Keratinocyte (primary cell): ENCODE results near the gene MYO19. TPM values are rescaled to one million over a fixed set of nuclear protein-coding genes. Genes with fewer than 3 reads are reported as not detected.

Experiments used
- DNase-seq: peaks from one replicate; pipeline ENCODE4 v3.0.0-alpha.2; 2011; ENCODE audit warnings: low read depth, missing footprints, low spot score
- FAIRE-seq: peaks from 2 replicates; lab custom pipeline; 2011; peaks lifted over from hg19 to GRCh38; lab: Jason Lieb, UNC
- H2AFZ ChIP-seq: 2 replicates; pipeline ENCODE4 v1.6.0; 2012; ENCODE audit warnings: low read length, control low read depth, inconsistent platforms; ENCODE audit not compliant: control insufficient read depth
- H3K27ac ChIP-seq: 2 replicates; pipeline ENCODE4 v1.5.1; 2011; ENCODE audit warnings: low read length; ENCODE audit not compliant: control insufficient read depth, insufficient read depth
- H3K27me3 ChIP-seq: 3 replicates; pipeline ENCODE4 v1.6.0; 2011; ENCODE audit warnings: low read length; ENCODE audit not compliant: control insufficient read depth, insufficient read depth; ENCODE audit errors: extremely low read depth
- H3K36me3 ChIP-seq, 2 experiments: 2 replicates in 1 of 2; 3 replicates in 1 of 2; pipeline ENCODE4 v1.5.1; 2011; ENCODE audit warnings: low read length in 2 of 2, mild to moderate bottlenecking in 1 of 2; ENCODE audit not compliant: control insufficient read depth in 2 of 2, insufficient read depth in 2 of 2; ENCODE audit errors: extremely low read depth in 1 of 2
- H3K4me1 ChIP-seq: 3 replicates; pipeline ENCODE4 v1.5.1; 2011; ENCODE audit warnings: low read length; ENCODE audit not compliant: control insufficient read depth, insufficient read depth; ENCODE audit errors: extremely low read depth
- H3K4me2 ChIP-seq: 3 replicates; pipeline ENCODE4 v1.6.0; 2011; ENCODE audit warnings: low read depth, low read length; ENCODE audit not compliant: control insufficient read depth, insufficient read depth; ENCODE audit errors: extremely low read depth
- H3K4me3 ChIP-seq, 3 experiments: fragments of 200-600 bp in 1 of 3; sonication (generic) in 1 of 3; 2 replicates in 2 of 3; 3 replicates in 1 of 3; pipeline ENCODE4 v1.5.1; 2011 to 2016; ENCODE audit warnings: low read length in 3 of 3, mild to moderate bottlenecking in 3 of 3, control low read depth in 2 of 3, inconsistent platforms in 1 of 3, low read depth in 1 of 3, mixed read lengths in 1 of 3, mixed run types in 1 of 3, moderate library complexity in 1 of 3; ENCODE audit not compliant: control insufficient read depth in 2 of 3, insufficient read depth in 2 of 3; ENCODE audit errors: extremely low read depth in 1 of 3
- H3K79me2 ChIP-seq: 2 replicates; pipeline ENCODE4 v1.6.0; 2012; ENCODE audit warnings: low read length; ENCODE audit not compliant: control insufficient read depth, insufficient read depth
- H3K9ac ChIP-seq: 3 replicates; pipeline ENCODE4 v1.6.0; 2011; ENCODE audit warnings: low read length; ENCODE audit not compliant: control insufficient read depth, insufficient read depth; ENCODE audit errors: extremely low read depth
- H3K9me1 ChIP-seq: 3 replicates; pipeline ENCODE4 v1.6.0; 2011; ENCODE audit warnings: low read length; ENCODE audit not compliant: control insufficient read depth, insufficient read depth; ENCODE audit errors: extremely low read depth
- H3K9me3 ChIP-seq: 2 replicates; pipeline ENCODE4 v1.5.1; 2012; ENCODE audit warnings: low read depth, low read length; ENCODE audit not compliant: control insufficient read depth
- H4K20me1 ChIP-seq: 3 replicates; pipeline ENCODE4 v1.6.0; 2011; ENCODE audit warnings: low read length; ENCODE audit not compliant: control insufficient read depth, insufficient read depth; ENCODE audit errors: extremely low read depth
- EZH2 ChIP-seq: IDR thresholded peaks from one replicate; pipeline ENCODE4 v1.6.1; 2012; ENCODE audit warnings: inconsistent platforms, mild to moderate bottlenecking, low read length, moderate library complexity
- dilution Hi-C: fragments of 300-500 bp; cut with MboI; formaldehyde crosslinking; loops from one replicate; pipeline ENCODE4 v1.7.0; 2020; ENCODE audit warnings: low sequenced_read_pairs; ENCODE audit not compliant: extremely low pct_ligation_motif_present
- polyA plus RNA-seq, 5 experiments: library from polyadenylated mRNA; depleted of rRNA in 3 of 5; stranded (reverse) in 3 of 5; stranded (forward) in 1 of 5; unstranded in 1 of 5; fragments of >200 nt; gene quantifications; 1 replicate in 1 of 5; 2 replicates in 3 of 5; 3 replicates in 1 of 5; pipeline versions ENCODE4 v1.2.1 to v1.2.3, GENCODE V29; 2011 to 2012; ENCODE audit warnings: missing spikeins in 2 of 5, low read depth in 1 of 5, low replicate concordance in 1 of 5
- TF ChIP-seq, protein P1 (sequence below), 3 experiments: IDR thresholded peaks in 1 of 3; conservative IDR thresholded peaks in 1 of 3; optimal IDR thresholded peaks in 1 of 3; 2 replicates in 2 of 3; 3 replicates in 1 of 3; pipeline versions ENCODE3 to v1.5.1; 2011; ENCODE audit warnings: low read length in 3 of 3, mild to moderate bottlenecking in 3 of 3, moderate library complexity in 2 of 3, control low read depth in 1 of 3, inconsistent platforms in 1 of 3; ENCODE audit not compliant: insufficient read depth in 2 of 3; ENCODE audit errors: extremely low read depth in 1 of 3

MYO19 gene
- polyA plus RNA-seq, 1 donor (not counting 4 experiments of a cell fraction or from before 2014, with no cell fraction given), result 47.9 TPM

DNA sequence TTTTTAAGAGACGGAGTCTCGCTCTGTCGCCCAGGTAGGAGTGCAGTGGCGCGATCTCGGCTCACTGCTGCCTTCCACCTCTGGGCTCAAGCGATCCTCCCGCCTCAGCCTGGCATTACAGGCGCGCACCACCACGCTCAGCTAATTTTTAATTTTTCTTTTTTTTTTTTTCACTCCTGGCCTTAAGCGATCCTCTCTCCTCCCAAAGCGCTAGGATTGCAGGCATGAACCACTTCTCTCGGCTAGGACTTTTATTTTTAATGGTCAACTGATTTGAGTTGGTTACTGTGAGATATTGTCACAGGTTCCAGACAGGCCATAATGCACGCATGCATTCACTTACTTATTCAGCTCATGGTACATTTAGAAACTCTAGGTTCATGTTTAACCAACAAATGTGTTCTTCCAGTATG is 1.0 kb upstream of the MYO19 start:
- TF ChIP-seq, protein P1, sequence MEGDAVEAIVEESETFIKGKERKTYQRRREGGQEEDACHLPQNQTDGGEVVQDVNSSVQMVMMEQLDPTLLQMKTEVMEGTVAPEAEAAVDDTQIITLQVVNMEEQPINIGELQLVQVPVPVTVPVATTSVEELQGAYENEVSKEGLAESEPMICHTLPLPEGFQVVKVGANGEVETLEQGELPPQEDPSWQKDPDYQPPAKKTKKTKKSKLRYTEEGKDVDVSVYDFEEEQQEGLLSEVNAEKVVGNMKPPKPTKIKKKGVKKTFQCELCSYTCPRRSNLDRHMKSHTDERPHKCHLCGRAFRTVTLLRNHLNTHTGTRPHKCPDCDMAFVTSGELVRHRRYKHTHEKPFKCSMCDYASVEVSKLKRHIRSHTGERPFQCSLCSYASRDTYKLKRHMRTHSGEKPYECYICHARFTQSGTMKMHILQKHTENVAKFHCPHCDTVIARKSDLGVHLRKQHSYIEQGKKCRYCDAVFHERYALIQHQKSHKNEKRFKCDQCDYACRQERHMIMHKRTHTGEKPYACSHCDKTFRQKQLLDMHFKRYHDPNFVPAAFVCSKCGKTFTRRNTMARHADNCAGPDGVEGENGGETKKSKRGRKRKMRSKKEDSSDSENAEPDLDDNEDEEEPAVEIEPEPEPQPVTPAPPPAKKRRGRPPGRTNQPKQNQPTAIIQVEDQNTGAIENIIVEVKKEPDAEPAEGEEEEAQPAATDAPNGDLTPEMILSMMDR (optimal IDR thresholded peaks at IDR 0.05 in 1 of 3, IDR thresholded peaks at IDR 0.05 in 1 of 3, conservative IDR thresholded peaks at IDR 0.05 in 1 of 3; ENCODE audit: extremely low read depth in 1 of 3, insufficient read depth in 2 of 3, low read length in 3 of 3), result no peak
- Histone ChIP-seq H3K9me1 (peaks cover 4% of the 10 kb centered on the region), H3K27me3 (no peaks in the 10 kb centered on the region), H3K4me3 (peak overlapping the region; percentile 63 to 91 (median 79)), H3K36me3 (peaks cover 14 to 29% of the 10 kb centered on the region in 2 experiments), H3K9ac (peak overlapping the region; percentile 99), H3K9me3 (no peaks in the 10 kb centered on the region), H2AFZ (peak overlapping the region; percentile 71), H4K20me1 (no peaks in the 10 kb centered on the region), H3K4me2 (peak overlapping the region; percentile 82), H3K4me1 (peaks cover 31% of the 10 kb centered on the region), H3K27ac (peak overlapping the region; percentile 99), H3K79me2 (peaks cover 23% of the 10 kb centered on the region)
- dilution Hi-C loops, result no loop called here
- DNase-seq (no peak), FAIRE-seq (no peak)

DNA sequence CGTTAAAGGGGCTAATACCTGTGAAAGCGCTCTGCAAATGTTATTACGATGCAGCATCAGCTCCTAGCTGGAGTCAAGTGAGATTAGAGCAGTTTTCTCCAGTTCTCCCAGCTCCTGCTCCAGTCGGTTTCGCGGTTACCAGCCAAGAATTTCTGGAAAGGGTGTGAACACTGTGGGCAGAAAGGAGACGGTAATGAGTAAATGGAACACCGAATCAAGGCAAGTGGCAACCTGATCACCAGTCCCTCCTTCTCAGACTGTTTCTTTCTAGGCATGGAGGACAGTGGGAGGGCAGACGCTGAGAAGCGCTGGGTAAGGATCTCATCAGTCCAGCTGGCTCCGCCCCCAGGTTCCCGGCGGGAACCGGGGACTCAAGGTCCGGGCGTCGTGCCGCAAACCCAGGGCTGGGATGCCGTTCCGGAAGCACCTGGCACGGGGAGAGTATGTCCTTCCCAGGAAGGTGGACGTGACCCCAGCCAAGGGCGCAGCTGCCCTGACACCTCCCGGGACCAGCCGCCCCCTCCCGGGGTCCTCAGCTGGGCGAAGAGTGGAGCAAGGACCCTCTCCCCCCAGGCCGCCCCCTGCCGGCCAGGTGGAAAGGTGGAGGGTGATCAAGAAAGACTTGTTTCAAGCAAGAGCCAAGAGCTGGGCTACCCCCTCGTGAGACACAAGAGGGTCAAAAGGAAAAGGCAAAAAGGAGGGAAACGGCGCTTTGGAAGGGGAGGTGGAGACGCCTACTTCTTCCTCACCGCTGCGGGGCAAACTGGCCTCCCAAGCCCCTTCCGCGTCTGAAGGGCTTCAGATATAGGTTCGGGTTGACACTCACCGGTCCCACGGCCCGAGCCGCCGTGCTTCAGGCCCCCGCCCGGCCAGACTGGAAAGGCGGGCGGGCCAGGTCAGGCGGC is 481 bp downstream of the MYO19 start:
- TF ChIP-seq, protein P1 (optimal IDR thresholded peaks at IDR 0.05 in 1 of 3, IDR thresholded peaks at IDR 0.05 in 1 of 3, conservative IDR thresholded peaks at IDR 0.05 in 1 of 3; ENCODE audit: extremely low read depth in 1 of 3, insufficient read depth in 2 of 3, low read length in 3 of 3), result peak; percentile 47 to 57 (median 52)
- TF ChIP-seq EZH2, result no peak
- peak overlapping the region; percentile 99 for H3K9ac ChIP-seq
- peak overlapping the region; percentile 82 for H3K4me2 ChIP-seq
- H3K9me3 ChIP-seq, result no peaks in the 10 kb centered on the region
- H2AFZ ChIP-seq, result peak overlapping the region; percentile 71
- peak overlapping the region; percentile 99 for H3K27ac ChIP-seq
- H3K79me2 ChIP-seq, result peaks cover 20% of the 10 kb centered on the region
- FAIRE-seq (no peak), DNase-seq (peak; percentile 78)
- H3K27me3 ChIP-seq, result no peaks in the 10 kb centered on the region
- H3K4me3 ChIP-seq, result peak overlapping the region; percentile 63 to 91 (median 79)
- peaks cover 14 to 29% of the 10 kb centered on the region in 2 experiments for H3K36me3 ChIP-seq
- peaks cover 4% of the 10 kb centered on the region for H3K9me1 ChIP-seq
- dilution Hi-C loops, result no loop called here
- peaks cover 40% of the 10 kb centered on the region for H3K4me1 ChIP-seq
- H4K20me1 ChIP-seq, result no peaks in the 10 kb centered on the region
